Mononuclear cell (primary cell): ENCODE data around the gene OARD1. TPM values are rescaled to one million over a fixed set of nuclear protein-coding genes. Genes with fewer than 3 reads are reported as not detected.
"Not testable (repeated sequence)": the region's sequence is repeated elsewhere in the genome, so short reads cannot be mapped to it uniquely, and the experiment has no call there.

Source experiments
- H3K27me3 ChIP-seq: 2 replicates; pipeline ENCODE4 v1.6.0; 2011; ENCODE audit warnings: low read length, control low read depth; ENCODE audit not compliant: insufficient read depth
- H3K4me1 ChIP-seq: 2 replicates; pipeline ENCODE4 v1.5.1; 2011; ENCODE audit warnings: mild to moderate bottlenecking, low read length, control low read depth; ENCODE audit not compliant: insufficient read depth
- H3K4me3 ChIP-seq: 2 replicates; pipeline ENCODE4 v1.5.1; 2011; ENCODE audit warnings: mild to moderate bottlenecking, low read length, moderate library complexity
- H3K9me3 ChIP-seq: 2 replicates; pipeline ENCODE4 v1.5.1; 2011; ENCODE audit warnings: low read depth, mild to moderate bottlenecking, control low read depth, low read length
- total RNA-seq: library from RNA; depleted of rRNA; stranded (reverse); fragments of >200 nt; gene quantifications from one replicate; pipeline ENCODE4 v1.2.3, GENCODE V29; 2012

The OARD1 gene, protein sequence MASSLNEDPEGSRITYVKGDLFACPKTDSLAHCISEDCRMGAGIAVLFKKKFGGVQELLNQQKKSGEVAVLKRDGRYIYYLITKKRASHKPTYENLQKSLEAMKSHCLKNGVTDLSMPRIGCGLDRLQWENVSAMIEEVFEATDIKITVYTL
- total RNA-seq = 28.2 TPM

DNA sequence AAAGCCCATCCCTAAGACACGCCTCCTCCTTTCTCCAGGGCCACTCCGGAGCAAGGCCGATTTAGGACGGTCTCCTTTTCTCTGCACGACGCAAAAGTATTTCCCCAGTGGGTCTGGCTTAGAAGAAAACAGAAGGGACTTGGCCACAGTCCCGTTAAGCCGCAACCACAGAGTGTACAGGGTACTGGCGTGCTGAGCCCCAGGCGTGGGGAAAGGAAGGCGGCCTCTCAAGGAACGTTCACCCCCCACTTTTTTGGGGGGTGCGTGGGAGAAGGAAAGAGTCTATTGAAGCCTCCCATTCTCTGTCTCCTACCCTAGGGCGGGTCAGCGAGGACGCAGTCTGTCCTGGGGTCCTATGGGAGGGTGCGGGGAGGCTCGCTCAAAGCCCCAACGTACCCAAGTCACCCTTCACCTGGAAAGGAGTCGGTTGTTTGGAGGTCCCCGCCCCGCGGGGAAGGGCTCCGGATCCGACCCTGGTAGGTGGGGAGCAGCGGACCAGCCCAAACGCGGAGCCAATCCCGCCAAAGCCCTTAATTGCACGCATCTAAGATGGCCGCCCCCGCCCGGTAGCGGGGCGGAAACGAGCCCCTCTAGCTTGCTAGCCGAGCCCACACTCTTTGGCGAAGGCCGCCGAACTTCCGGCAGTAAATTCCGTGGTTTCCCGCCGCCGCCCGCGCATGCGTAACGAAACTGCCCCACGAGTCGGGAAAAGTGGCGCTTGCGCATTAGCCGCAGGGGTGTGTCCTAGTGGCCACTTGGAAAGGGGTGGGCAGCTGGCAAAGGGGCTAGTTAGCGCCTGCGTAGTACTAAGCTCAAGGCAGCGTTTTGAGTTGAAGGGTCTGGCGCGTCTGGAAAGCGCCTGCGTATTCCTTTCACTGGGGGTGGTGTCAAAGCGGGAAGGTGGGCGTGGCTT, at the start of gene OARD1:
TSS of gene OARD1 (minus strand) at position 434 of the 913 bp plus-strand sequence. CDS start 722 bp downstream, outside the sequence.
- no peaks in the 10 kb centered on the region for H3K27me3 ChIP-seq
- peaks cover 30% of the 10 kb centered on the region for H3K4me1 ChIP-seq
- H3K9me3 ChIP-seq = no peaks in the 10 kb centered on the region
- H3K4me3 ChIP-seq = peak within 1 kb of the TSS; percentile 91

DNA sequence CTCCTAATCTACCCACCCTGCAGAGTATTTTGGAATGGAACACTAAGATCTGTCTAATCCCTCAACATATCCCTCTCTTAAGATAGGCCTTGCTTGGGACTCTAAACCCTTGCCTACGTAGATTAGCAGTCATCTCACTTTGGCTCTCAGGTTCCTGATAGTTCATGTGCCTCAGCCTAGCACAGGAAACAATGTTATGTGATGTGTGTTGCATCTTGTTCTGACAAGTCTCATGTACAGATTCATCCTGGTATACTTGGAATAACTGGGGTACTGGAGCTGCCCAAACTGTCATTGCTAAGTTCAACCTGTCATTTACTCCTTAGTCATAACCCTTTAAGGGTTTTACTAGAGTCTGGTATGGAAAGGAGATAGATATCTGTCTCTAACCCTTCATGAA, 47.9 kb upstream of the OARD1 start:
- Histone ChIP-seq H3K4me1 (no peaks in the 10 kb centered on the region), H3K27me3 (no peaks in the 10 kb centered on the region), H3K4me3 (no peak overlapping the region), H3K9me3 (no peaks in the 10 kb centered on the region)

DNA sequence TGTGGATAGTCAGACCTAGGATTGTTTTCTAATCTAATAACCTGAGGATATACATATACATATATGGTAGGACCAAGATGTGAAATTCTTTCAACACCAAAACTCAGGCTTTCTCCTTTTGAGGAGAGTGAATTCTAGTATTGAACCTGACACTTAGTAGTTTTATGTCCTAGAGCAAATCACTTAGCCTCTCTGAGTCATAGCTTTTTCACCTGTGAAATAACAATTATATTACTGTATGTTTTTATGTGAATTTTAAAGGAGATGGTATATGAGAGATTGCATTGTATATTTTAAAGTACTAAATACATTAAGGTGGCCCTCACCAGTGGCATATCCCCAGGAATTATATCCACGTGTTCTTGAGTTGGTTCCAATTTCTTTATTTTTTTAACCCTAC, 47.4 kb upstream of the OARD1 start:
- Histone ChIP-seq H3K4me3 (no peak overlapping the region), H3K9me3 (no peaks in the 10 kb centered on the region), H3K4me1 (no peaks in the 10 kb centered on the region), H3K27me3 (no peaks in the 10 kb centered on the region)

DNA sequence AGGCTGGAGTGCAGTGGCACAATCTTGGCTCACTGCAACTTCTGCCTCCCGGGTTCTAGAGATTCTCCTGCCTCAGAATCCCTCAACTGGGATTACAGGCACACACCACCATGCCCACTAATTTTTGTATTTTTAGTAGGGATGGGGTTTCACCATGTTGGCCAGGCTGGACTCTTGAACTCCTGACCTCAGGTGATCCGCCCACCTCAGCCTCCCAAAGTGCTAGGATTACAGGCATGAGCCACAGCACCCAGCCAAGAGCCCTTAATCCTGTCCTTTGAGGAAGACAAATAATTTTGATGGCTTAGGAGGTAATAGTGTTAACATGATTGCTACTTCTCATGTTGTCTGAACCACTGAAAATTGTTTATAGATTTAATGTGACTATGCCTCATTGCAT, 42.9 kb upstream of the OARD1 start:
- not testable (repeated sequence) for H3K27me3 ChIP-seq, H3K4me3 ChIP-seq, H3K9me3 ChIP-seq, H3K4me1 ChIP-seq

DNA sequence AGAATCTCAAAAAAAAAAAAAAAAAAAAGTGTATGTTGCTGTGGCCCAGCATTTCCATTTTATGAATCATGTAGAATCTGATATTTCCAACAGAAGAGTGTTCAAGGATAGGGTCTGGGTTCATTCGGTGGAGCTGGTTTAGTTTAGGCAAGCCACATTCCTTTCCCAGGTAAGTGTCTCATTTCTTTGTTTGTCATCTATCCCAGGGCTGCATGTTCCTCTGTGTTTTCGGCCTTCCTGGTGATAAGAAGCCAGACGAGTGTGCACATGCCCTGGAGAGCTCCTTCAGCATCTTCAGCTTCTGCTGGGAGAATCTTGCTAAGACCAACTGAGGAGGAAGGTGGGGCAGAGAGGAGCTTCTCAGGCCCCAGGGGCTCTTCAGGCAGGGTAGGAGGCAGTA, 38.9 kb upstream of the OARD1 start:
- no peaks in the 10 kb centered on the region for H3K9me3 ChIP-seq
- no peaks in the 10 kb centered on the region for H3K4me1 ChIP-seq
- H3K4me3 ChIP-seq = no peak overlapping the region
- H3K27me3 ChIP-seq = no peaks in the 10 kb centered on the region

DNA sequence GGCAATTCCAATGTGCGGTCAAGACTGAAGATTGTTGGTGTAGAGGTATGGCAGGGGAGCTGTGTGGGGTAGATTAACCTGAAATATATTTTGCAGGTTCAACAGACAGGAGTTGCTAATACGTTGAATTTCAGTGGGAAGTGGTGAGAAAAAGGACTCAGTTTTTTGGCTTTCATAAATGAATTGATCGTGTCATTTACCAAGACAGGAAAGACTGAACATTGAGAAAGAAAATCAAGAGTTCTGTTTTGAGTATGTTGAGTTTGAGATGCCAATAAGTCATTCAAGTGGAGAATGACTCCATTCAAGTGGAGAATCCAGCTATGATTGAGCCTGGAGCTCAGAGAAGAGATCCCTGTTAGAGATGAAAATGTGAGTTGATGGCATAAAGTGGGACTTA, 31.7 kb upstream of the OARD1 start:
- H3K4me3 ChIP-seq = no peak overlapping the region
- H3K4me1 ChIP-seq = no peaks in the 10 kb centered on the region
- no peaks in the 10 kb centered on the region for H3K9me3 ChIP-seq
- H3K27me3 ChIP-seq = no peaks in the 10 kb centered on the region

DNA sequence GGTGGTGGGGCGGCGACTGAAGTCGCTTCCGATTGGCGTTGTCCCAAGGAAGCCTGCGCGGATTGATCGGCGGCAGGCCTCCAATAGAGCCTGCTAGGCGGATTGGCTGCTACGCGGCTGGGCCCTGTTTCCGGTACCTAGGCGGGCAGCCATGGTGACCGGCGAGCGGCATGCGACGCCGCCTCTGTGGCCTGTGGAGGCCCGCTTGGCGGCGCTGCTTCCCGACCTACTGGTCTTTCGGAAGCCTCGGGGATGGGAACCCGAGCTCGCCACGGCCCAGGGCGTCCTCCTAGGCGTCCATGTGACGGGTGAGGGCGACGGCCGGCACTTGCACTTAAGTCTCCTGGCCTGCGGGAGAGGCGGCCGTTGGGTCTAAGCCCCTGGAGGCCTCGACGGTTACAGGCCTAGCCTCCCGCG, 28.7 kb upstream of the OARD1 start:
- H3K9me3 ChIP-seq = no peaks in the 10 kb centered on the region
- H3K4me3 ChIP-seq = no peak overlapping the region
- no peaks in the 10 kb centered on the region for H3K4me1 ChIP-seq
- no peaks in the 10 kb centered on the region for H3K27me3 ChIP-seq

DNA sequence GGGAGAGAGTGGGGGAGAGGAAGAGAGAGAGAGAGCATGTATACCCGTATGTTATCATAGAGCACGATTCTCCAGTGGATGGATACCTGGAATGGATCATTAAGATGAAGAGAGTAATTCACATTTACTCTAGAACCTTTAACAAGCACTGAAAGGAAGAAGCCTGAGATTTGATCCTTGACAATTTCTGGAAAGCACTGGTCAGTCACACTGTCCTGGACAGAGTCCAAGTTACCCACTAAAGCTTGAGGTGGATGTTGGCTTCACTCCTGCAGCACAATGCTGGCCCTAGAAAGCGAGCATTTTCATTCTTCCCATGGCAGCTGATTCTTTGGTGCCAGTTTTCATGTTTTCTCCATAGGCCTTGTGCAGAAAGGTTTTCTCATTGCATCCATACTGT, 26.2 kb upstream of the OARD1 start:
- H3K4me3 ChIP-seq = no peak overlapping the region
- H3K9me3 ChIP-seq = no peaks in the 10 kb centered on the region
- H3K4me1 ChIP-seq = no peaks in the 10 kb centered on the region
- no peaks in the 10 kb centered on the region for H3K27me3 ChIP-seq

DNA sequence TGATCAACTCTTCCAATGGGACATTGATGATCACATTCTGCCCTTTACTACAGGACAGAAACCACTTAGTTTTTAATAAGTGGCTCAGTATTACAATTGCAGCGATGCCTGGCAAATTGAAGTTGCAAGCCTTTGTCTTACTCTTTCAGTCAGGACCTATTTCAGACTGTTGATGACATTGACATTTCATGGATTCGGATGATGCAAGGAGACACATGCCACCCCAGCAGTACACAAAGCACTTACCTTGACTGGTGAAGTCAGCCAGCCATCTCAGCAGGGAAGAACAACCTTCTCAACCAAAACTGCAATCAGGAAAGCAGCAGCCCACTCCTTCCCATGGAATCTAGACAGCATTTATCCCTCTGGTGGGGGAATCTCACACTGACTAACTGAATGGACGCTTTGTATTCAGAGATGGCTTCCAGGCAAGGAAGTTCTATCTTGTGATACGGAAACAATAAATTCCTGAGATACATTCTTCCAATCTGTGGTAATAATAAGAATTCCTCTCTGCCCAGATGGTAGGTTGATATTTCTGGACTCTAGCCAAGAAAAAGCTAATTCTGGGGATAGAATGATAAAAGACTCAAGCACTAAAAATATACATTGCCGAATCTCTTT, 25.4 kb upstream of the OARD1 start:
- Histone ChIP-seq H3K9me3 (no peaks in the 10 kb centered on the region), H3K27me3 (no peaks in the 10 kb centered on the region), H3K4me1 (no peaks in the 10 kb centered on the region), H3K4me3 (no peak overlapping the region)

DNA sequence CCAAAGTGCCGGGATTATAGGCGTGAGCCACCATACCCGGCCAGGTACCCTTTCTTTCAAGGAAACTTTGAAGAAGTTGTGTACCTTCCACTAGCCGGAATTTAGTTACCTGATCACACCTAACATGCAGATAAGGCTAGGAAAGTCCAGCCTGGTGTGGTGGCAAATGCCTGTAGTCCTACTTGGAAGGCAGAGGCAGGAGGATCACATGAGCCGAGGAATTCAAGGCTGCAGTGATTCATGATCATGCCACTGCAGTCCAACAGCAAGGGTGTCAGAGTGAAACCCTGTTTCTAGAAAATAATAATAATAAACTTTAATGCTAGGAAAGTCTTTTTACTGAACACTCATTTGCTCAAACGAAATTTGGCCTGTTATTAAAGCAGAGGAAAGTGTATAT, 21.6 kb upstream of the OARD1 start:
- Histone ChIP-seq H3K27me3 (no peaks in the 10 kb centered on the region), H3K9me3 (no peaks in the 10 kb centered on the region), H3K4me3 (no peak overlapping the region), H3K4me1 (no peaks in the 10 kb centered on the region)

DNA sequence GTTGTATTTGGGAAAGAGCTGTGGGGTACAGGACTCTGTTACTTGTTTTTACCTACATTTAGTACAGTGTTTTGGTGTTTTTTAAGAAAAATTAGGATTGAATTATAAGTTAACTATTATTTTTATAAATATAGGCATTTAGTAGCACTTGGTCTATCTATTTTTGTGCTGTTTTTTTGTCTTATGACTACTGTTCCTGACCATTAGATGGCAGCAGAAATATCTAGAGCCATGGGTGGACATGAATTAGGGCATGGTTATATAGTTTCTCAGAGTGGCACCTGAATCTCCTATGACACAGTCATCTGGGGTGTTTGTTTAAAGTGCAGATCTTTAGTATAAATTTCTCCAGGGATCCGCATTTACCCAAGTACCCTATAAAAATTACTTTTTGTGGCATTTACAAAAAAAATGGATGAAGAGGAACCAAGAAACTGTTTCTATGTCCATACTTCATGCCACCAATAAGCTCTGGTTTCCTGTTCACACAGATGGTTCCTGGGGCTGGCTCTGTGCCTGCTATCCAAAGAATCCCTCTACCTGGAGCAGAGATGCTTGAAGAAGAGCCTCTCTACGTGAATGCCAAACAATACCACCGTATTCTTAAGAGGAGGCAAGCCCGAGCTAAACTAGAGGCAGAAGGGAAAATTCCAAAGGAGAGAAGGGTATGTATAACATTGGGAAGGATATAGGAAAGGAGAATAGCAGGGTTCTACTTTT, 20.4 kb upstream of the OARD1 start:
- no peaks in the 10 kb centered on the region for H3K4me1 ChIP-seq
- H3K9me3 ChIP-seq = no peaks in the 10 kb centered on the region

DNA sequence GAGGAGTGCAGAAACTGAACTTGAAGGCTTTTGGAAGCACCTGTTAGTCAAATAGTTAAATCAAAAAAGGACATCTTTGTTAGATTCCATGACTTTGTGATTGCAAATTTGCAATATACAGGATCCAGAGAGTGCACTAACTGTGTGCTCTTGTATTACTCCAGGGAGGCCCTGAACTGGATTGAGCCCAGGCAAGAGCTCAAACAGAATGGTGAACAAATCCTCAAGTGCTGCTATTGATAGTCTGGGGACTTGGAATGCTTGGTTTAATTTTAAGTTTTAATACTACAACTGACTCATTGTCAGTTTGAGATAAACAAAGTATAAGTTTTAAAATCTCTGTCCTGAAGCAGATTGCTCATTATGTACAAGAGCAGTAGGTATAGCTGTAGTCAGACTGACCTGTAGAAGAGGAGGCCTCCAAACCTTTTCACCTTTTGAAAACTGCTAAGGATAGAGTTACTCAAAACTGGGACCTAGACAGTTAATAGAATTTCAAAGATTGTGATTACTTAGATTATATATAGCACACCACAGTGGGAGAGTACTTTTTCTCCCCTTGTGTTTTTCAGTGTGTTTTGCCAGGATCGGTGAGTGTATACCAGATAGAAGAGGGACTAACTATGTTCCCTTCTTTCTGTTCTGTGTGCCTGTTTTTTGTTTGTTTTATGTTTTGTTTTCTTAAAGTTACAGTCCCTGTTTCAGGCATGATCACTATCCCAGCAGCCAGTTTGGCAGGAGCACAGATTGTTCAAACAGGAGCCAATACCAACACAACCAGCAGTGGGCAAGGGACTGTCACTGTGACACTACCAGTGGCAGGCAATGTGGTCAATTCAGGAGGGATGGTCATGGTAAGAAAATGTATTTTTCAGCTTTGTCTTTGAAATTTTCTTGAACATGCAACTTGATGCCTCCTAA, 18.9 kb upstream of the OARD1 start:
- Histone ChIP-seq H3K27me3 (no peaks in the 10 kb centered on the region), H3K4me1 (no peaks in the 10 kb centered on the region), H3K4me3 (no peak overlapping the region), H3K9me3 (no peaks in the 10 kb centered on the region)

More for the DNA sequence above, 20.4 kb upstream of the OARD1 start:
- H3K27me3 ChIP-seq = no peaks in the 10 kb centered on the region
- no peak overlapping the region for H3K4me3 ChIP-seq

DNA sequence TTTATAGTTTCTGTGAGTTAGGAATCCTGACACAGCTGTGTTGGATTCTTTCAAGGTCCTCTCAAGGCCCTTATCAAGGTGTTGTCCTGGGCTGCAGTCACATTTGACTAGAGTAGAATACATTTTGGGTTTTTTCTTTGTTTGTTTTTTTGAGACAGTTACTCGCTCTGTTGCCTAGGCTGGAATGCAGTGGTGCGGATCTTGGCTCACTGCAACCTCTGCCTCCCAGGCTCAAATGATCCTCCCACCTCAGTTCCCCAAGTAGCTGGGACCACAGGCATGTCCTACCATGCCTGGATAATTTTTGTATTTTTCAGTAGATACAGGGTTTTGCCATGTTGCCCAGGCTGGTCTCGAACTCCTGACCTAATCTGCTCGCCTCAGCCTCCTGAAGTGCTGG, 16.3 kb upstream of the OARD1 start:
- H3K4me3 ChIP-seq = no peak overlapping the region
- H3K4me1 ChIP-seq = no peaks in the 10 kb centered on the region
- H3K9me3 ChIP-seq = no peaks in the 10 kb centered on the region
- H3K27me3 ChIP-seq = no peaks in the 10 kb centered on the region

DNA sequence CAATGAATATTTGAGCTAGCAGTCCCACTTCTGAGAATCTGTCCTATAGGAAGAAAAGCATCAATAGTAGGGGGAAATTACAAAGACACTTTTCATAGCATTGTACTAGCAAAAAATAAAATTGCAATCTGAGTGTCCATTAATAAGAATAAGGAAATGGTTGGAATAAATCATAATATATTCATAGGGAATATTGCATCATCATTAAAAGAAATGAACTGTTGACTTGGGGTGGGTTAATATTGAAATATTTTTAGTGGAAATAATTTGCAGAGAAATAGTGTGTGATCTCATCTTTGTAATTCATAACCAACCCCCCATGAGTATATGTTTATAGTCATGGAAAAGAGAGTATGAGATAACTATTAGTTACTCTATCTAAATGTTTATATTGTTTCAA, 13.0 kb upstream of the OARD1 start:
- Histone ChIP-seq H3K27me3 (no peaks in the 10 kb centered on the region), H3K4me3 (no peak overlapping the region), H3K9me3 (no peaks in the 10 kb centered on the region), H3K4me1 (peaks cover 12% of the 10 kb centered on the region)
